ENCODE data around the gene OR9A2.

DNA sequence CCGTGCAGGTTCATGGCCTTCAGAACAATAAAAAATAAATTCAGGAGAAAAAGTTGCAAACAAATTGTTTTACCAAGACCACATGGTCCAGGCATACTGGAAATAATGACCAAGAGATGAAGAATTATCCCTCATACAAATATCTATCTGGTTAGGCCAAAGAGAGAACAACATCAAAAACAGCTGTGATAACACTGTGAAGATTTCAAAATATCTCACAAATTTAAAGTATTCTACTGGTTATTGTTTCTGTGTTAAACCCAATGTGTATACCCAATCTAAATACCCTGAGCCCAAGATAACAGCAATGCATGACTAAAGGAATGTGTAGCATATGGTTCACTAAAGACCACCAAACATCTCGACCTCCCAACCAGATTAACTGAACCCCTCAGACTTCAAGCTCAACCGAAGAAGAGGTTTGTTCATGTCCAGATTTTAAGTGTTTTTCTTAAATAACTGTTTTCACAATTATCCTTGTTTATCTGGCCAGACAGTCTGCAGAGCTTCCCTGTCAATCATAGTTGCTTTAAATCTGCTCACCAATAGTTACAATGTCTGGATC lies 10.9 kb downstream of the OR9A2 start:
- TF ChIP-seq, protein P1, sequence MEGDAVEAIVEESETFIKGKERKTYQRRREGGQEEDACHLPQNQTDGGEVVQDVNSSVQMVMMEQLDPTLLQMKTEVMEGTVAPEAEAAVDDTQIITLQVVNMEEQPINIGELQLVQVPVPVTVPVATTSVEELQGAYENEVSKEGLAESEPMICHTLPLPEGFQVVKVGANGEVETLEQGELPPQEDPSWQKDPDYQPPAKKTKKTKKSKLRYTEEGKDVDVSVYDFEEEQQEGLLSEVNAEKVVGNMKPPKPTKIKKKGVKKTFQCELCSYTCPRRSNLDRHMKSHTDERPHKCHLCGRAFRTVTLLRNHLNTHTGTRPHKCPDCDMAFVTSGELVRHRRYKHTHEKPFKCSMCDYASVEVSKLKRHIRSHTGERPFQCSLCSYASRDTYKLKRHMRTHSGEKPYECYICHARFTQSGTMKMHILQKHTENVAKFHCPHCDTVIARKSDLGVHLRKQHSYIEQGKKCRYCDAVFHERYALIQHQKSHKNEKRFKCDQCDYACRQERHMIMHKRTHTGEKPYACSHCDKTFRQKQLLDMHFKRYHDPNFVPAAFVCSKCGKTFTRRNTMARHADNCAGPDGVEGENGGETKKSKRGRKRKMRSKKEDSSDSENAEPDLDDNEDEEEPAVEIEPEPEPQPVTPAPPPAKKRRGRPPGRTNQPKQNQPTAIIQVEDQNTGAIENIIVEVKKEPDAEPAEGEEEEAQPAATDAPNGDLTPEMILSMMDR (IDR thresholded peaks at IDR 0.05) = no peak
- no peak for TF ChIP-seq POLR2AphosphoS5 (IDR thresholded peaks at IDR 0.05)
- TF ChIP-seq POLR2A (IDR thresholded peaks at IDR 0.05) = no peak
